Measurements from ENCODE around the gene PODNL1.
"Not testable (repeated sequence)": the region's sequence is repeated elsewhere in the genome, so short reads cannot be mapped to it uniquely, and the experiment has no call there.

The PODNL1 gene

GRCh38 chr19:13972368-13973155, 34.3 kb upstream of the PODNL1 start:
- DNase-seq = no peak

GRCh38 chr19:13971868-13972267, 33.7 kb upstream of the PODNL1 start:
- DNase-seq = not testable (repeated sequence)

GRCh38 chr19:13969897-13970296, 31.7 kb upstream of the PODNL1 start:
- DNase-seq = no peak

- DNase-seq = no peak
Observed at GRCh38 chr19:13968999-13969398, 30.8 kb upstream of the PODNL1 start.

- DNase-seq = no peak
Observed at GRCh38 chr19:13968383-13968935, 30.2 kb upstream of the PODNL1 start.

- DNase-seq = not testable (repeated sequence)
Observed at GRCh38 chr19:13967206-13967605, 29.0 kb upstream of the PODNL1 start.

- no peak for DNase-seq
Observed at GRCh38 chr19:13966684-13967128, 28.5 kb upstream of the PODNL1 start.

- DNase-seq = no peak
Observed at GRCh38 chr19:13965926-13966683, 27.9 kb upstream of the PODNL1 start.

GRCh38 chr19:13965377-13965896, 27.2 kb upstream of the PODNL1 start:
- no peak for DNase-seq

- DNase-seq = no peak
Observed at GRCh38 chr19:13964776-13965175, 26.6 kb upstream of the PODNL1 start.

- no peak for DNase-seq
Observed at GRCh38 chr19:13963603-13964105, 25.4 kb upstream of the PODNL1 start.

- no peak for DNase-seq
Observed at GRCh38 chr19:13962699-13963602, 24.7 kb upstream of the PODNL1 start.

GRCh38 chr19:13961826-13962698, 23.8 kb upstream of the PODNL1 start:
- DNase-seq = no peak

- no peak for DNase-seq
Observed at GRCh38 chr19:13960863-13961784, 22.9 kb upstream of the PODNL1 start.

- peak; percentile 29 for DNase-seq
Observed at GRCh38 chr19:13959962-13960862, 22.0 kb upstream of the PODNL1 start.

- no peak for DNase-seq
Observed at GRCh38 chr19:13959141-13959961, 21.1 kb upstream of the PODNL1 start.

GRCh38 chr19:13958043-13958442, 19.8 kb upstream of the PODNL1 start:
- DNase-seq = no peak

- no peak for DNase-seq
Observed at GRCh38 chr19:13957051-13957450, 18.8 kb upstream of the PODNL1 start.

Measured in NCI-H82 (cell line).